HCT116 (cell line): ENCODE results near the gene TCF7L2.

Experiments
- CEBPB ChIP-seq: IDR thresholded peaks from 2 replicates; pipeline ENCODE4 v1.6.1; 2012; ENCODE audit warnings: low read depth
- ELF1 ChIP-seq: IDR thresholded peaks from 2 replicates; pipeline ENCODE4 v1.6.1; 2012; ENCODE audit warnings: low read depth, borderline replicate concordance
- EZH2 ChIP-seq: fragments of 200-600 bp; sonication (generic); IDR thresholded peaks from 2 replicates; pipeline ENCODE4 v1.6.1; 2017; ENCODE audit warnings: antibody characterized with exemption, mixed run types
- JUND ChIP-seq: IDR thresholded peaks from 2 replicates; pipeline ENCODE4 v1.6.1; 2012
- POLR2A ChIP-seq: IDR thresholded peaks from 2 replicates; pipeline ENCODE4 v1.7.0; 2011; ENCODE audit warnings: borderline replicate concordance; ENCODE audit not compliant: insufficient read depth, insufficient read length; ENCODE audit errors: extremely low read depth
- POLR2AphosphoS5 ChIP-seq: IDR thresholded peaks from 2 replicates; pipeline ENCODE4 v1.6.1; 2011; ENCODE audit warnings: mild to moderate bottlenecking, low read depth, low read length, moderate library complexity
- SP1 ChIP-seq: IDR thresholded peaks from 2 replicates; pipeline ENCODE4 v1.6.1; 2012; ENCODE audit warnings: low read depth
- YY1 ChIP-seq: IDR thresholded peaks from 2 replicates; pipeline ENCODE4 v1.6.1; 2011; ENCODE audit warnings: low read length, low read depth, moderate library complexity, mild to moderate bottlenecking; ENCODE audit not compliant: insufficient replicate concordance; ENCODE audit errors: extremely low read depth
- ZFX ChIP-seq: fragments of 450-650 bp; IDR thresholded peaks from 2 replicates; pipeline ENCODE4 v1.6.1; 2017
- TF ChIP-seq, protein P1 (sequence below), 3 experiments: fragments of 200-600 bp in 1 of 3; sonication (generic) in 1 of 3; IDR thresholded peaks in 2 of 3; conservative IDR thresholded peaks in 1 of 3; 2 replicates each; pipeline ENCODE4 v1.5.1; 2012 to 2017; ENCODE audit warnings: low read depth in 2 of 3, low read length in 2 of 3, antibody characterized with exemption in 1 of 3, borderline replicate concordance in 1 of 3, control low read depth in 1 of 3, mild to moderate bottlenecking in 1 of 3, mixed read lengths in 1 of 3, mixed run types in 1 of 3, moderate library complexity in 1 of 3; ENCODE audit not compliant: insufficient read depth in 1 of 3
- TF ChIP-seq, protein P2 (sequence below): IDR thresholded peaks from 2 replicates; pipeline ENCODE4 v1.6.1; 2012

DNA sequence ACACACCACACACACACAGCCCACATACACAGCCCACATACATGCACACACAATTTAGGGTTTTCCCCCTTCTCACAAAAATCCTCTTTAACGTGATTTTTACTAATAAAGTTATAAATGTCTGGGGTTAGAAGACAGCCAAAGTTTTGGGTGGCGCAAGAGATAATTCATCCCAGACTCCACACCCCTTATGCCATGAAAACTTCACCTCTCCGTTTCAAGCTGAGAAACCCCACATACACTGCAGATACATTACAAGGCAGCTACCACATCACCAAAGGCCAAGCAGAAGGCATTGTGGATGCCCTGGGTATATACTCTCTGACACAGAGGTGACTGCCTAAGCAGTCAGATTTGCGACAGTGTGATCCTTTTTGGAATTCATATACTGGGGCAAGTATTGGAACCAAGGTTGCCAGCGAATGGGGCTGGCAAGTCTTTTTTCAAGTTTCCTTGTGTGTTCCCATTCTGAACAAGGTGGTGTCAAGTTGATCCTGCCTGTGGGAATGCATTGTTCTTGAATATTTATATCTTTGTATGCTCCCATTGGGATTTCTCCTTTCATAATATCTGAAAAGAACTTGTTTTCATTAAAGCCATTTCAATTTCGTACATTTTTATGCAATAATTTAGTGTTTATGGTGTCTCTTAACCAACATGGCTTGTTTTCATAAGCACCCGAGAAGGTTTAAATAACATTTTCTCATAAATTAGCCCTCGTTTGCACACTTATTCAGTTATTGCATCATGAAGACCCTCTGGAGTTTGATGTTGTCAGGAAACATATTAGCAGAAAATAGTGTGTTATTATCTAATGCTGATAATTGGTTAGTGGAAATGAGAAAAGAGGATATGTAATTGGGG lies 130.2 kb downstream of the TCF7L2 start:
- TF ChIP-seq, protein P1, sequence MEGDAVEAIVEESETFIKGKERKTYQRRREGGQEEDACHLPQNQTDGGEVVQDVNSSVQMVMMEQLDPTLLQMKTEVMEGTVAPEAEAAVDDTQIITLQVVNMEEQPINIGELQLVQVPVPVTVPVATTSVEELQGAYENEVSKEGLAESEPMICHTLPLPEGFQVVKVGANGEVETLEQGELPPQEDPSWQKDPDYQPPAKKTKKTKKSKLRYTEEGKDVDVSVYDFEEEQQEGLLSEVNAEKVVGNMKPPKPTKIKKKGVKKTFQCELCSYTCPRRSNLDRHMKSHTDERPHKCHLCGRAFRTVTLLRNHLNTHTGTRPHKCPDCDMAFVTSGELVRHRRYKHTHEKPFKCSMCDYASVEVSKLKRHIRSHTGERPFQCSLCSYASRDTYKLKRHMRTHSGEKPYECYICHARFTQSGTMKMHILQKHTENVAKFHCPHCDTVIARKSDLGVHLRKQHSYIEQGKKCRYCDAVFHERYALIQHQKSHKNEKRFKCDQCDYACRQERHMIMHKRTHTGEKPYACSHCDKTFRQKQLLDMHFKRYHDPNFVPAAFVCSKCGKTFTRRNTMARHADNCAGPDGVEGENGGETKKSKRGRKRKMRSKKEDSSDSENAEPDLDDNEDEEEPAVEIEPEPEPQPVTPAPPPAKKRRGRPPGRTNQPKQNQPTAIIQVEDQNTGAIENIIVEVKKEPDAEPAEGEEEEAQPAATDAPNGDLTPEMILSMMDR (IDR thresholded peaks at IDR 0.05 in 2 of 3, conservative IDR thresholded peaks at IDR 0.05 in 1 of 3; ENCODE audit: borderline replicate concordance in 1 of 3, insufficient read depth in 1 of 3, low read depth in 2 of 3, low read length in 2 of 3): no peak
- TF ChIP-seq POLR2A (no peak), ZFX (no peak), EZH2 (no peak), POLR2AphosphoS5 (no peak), YY1 (no peak), JUND (no peak), CEBPB (no peak), SP1 (no peak), ELF1 (no peak)
- TF ChIP-seq, protein P2, sequence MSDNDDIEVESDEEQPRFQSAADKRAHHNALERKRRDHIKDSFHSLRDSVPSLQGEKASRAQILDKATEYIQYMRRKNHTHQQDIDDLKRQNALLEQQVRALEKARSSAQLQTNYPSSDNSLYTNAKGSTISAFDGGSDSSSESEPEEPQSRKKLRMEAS: no peak
